C4-2B (cell line): ENCODE measurements around the gene NPIPA8.
"Not testable (repeated sequence)": the region's sequence is repeated elsewhere in the genome, so short reads cannot be mapped to it uniquely, and the experiment has no call there.

Source experiments
- CTCF ChIP-seq: fragments of 450-650 bp; conservative IDR thresholded peaks from 2 replicates; pipeline ENCODE4 v1.5.1; 2017; ENCODE audit warnings: mild to moderate bottlenecking
- ZFX ChIP-seq: fragments of 450-650 bp; IDR thresholded peaks from 2 replicates; pipeline ENCODE4 v1.6.1; 2017

GRCh38 chr16:18344634-18345033 is 8.1 kb upstream of the NPIPA8 start:
- not testable (repeated sequence) for TF ChIP-seq CTCF, ZFX
